ENCODE results near the gene CDK19. TPM values are rescaled to one million over a fixed set of nuclear protein-coding genes. Genes with fewer than 3 reads are reported as not detected.

CDK19 gene
- total and polyA plus RNA-seq, 9 of the 15 experiments (the other 6 are each of a cell fraction or from before 2014, with no cell fraction given), result 3.8 to 15.2 (median 7.4) TPM

- Histone ChIP-seq H2AFZ (ENCODE audit: low read depth, low read length) (no peak overlapping the region), H3K9me1 (ENCODE audit: control insufficient read depth, insufficient read depth, low read length) (no peaks in the 10 kb centered on the region), H3K9ac (ENCODE audit: insufficient read depth in 1 of 2, low read depth in 2 of 2, low read length in 2 of 2) (no peak overlapping the region), H3K27ac (ENCODE audit: extremely low read depth, low read depth, low read length) (no peak overlapping the region), H3K79me2 (ENCODE audit: control insufficient read depth, insufficient read depth, low read length) (no peaks in the 10 kb centered on the region), H3K4me2 (ENCODE audit: insufficient read depth, low read length) (no peak overlapping the region), H4K20me1 (replicated peaks; ENCODE audit: control insufficient read depth, insufficient read depth, low read length) (no peaks in the 10 kb centered on the region), H3K27me3 (ENCODE audit: control insufficient read depth in 2 of 2, insufficient read depth in 2 of 2, low read length in 2 of 2) (peaks cover 0 to 4% of the 10 kb centered on the region in 2 experiments; a peak in 1 of 5 replicates), H3K36me3 (ENCODE audit: control insufficient read depth, insufficient read depth, low read length) (no peaks in the 10 kb centered on the region), H3K4me1 (replicated peaks in 1 of 2; ENCODE audit: control insufficient read depth in 2 of 2, insufficient read depth in 2 of 2, low read length in 2 of 2) (no peaks in the 10 kb centered on the region), H3K4me3 (no peak overlapping the region), H3K9me3 (replicated peaks; ENCODE audit: control insufficient read depth, insufficient read depth, low read depth, low read length) (no peaks in the 10 kb centered on the region)
- no peak for DNase-seq (ENCODE audit: extremely low read depth in 1 of 4, low spot score in 3 of 4)
- POLR2A ChIA-PET, result interaction anchor here (0.6 kb wide), 1 partner anchor 101 kb away, joined by 3 read pairs; the partner anchor contains the start of gene CDK19
- intact Hi-C loops (cut with micrococcal nuclease) (no loop called here), in situ Hi-C loops (cut with MboI) (no loop called here)
- FAIRE-seq, result no peak
- no peak for ATAC-seq
- CTCF ChIA-PET (ENCODE audit: low intra/inter-chr PET ratio), result no interaction called here
- TF ChIP-seq, protein P1, sequence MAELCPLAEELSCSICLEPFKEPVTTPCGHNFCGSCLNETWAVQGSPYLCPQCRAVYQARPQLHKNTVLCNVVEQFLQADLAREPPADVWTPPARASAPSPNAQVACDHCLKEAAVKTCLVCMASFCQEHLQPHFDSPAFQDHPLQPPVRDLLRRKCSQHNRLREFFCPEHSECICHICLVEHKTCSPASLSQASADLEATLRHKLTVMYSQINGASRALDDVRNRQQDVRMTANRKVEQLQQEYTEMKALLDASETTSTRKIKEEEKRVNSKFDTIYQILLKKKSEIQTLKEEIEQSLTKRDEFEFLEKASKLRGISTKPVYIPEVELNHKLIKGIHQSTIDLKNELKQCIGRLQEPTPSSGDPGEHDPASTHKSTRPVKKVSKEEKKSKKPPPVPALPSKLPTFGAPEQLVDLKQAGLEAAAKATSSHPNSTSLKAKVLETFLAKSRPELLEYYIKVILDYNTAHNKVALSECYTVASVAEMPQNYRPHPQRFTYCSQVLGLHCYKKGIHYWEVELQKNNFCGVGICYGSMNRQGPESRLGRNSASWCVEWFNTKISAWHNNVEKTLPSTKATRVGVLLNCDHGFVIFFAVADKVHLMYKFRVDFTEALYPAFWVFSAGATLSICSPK (IDR thresholded peaks at IDR 0.05; ENCODE audit: borderline replicate concordance), result no peak
- TF ChIP-seq ZNF282 (CRISPR knock-in tag; IDR thresholded peaks at IDR 0.05) (no peak), SIRT6 (IDR thresholded peaks at IDR 0.05; ENCODE audit: low read depth, low read length) (no peak), CREB1 (IDR thresholded peaks at IDR 0.05) (no peak), CREB1 (CRISPR knock-in tag; IDR thresholded peaks at IDR 0.05) (no peak), ZNF511 (CRISPR knock-in tag; IDR thresholded peaks at IDR 0.05) (no peak), SLC30A9 (CRISPR knock-in tag; IDR thresholded peaks at IDR 0.05) (no peak), TEAD1 (CRISPR knock-in tag; IDR thresholded peaks at IDR 0.05) (no peak), XRCC3 (IDR thresholded peaks at IDR 0.05) (no peak), ZNF436 (CRISPR knock-in tag; IDR thresholded peaks at IDR 0.05) (no peak), SMARCA4 (IDR thresholded peaks at IDR 0.05) (no peak), ZNF354B (CRISPR knock-in tag; IDR thresholded peaks at IDR 0.05) (no peak)
- TF ChIP-seq, protein P2, sequence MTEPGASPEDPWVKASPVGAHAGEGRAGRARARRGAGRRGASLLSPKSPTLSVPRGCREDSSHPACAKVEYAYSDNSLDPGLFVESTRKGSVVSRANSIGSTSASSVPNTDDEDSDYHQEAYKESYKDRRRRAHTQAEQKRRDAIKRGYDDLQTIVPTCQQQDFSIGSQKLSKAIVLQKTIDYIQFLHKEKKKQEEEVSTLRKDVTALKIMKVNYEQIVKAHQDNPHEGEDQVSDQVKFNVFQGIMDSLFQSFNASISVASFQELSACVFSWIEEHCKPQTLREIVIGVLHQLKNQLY (CRISPR knock-in tag; conservative IDR thresholded peaks at IDR 0.05), result no peak
- TF ChIP-seq, protein P3, sequence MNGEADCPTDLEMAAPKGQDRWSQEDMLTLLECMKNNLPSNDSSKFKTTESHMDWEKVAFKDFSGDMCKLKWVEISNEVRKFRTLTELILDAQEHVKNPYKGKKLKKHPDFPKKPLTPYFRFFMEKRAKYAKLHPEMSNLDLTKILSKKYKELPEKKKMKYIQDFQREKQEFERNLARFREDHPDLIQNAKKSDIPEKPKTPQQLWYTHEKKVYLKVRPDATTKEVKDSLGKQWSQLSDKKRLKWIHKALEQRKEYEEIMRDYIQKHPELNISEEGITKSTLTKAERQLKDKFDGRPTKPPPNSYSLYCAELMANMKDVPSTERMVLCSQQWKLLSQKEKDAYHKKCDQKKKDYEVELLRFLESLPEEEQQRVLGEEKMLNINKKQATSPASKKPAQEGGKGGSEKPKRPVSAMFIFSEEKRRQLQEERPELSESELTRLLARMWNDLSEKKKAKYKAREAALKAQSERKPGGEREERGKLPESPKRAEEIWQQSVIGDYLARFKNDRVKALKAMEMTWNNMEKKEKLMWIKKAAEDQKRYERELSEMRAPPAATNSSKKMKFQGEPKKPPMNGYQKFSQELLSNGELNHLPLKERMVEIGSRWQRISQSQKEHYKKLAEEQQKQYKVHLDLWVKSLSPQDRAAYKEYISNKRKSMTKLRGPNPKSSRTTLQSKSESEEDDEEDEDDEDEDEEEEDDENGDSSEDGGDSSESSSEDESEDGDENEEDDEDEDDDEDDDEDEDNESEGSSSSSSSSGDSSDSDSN (IDR thresholded peaks at IDR 0.05; ENCODE audit: borderline replicate concordance in 1 of 2, low read depth in 2 of 2, low read length in 2 of 2), result no peak
- BruUV-seq (replicated peaks), result no TSS peak
- WGBS (ENCODE audit: insufficient coverage, low coverage, missing lambda C conversion rate), result 29% methylated on average over 1 of the region's 1 CpG
Measured at GRCh38 chr6:110714143-110714542, 101.1 kb downstream of the CDK19 start.

All from K562 (cell line).